NCI-H524 (cell line): ENCODE data around the gene CEP19.
"Not testable (repeated sequence)": the region's sequence is repeated elsewhere in the genome, so short reads cannot be mapped to it uniquely, and the experiment has no call there.

Experiments used
- DNase-seq, 2 experiments: peaks; one replicate each; lab custom pipeline; 2025; lab: John Stamatoyannopoulos, UW

Gene CEP19

GRCh38 chr3:196711838-196712513 is at the start of gene CEP19, which contains the start of gene PIGX:
CEP19 (minus strand) TSS chr3:196712250; CDS start chr3:196708657, 3,593 bp downstream.
PIGX (plus strand) TSS chr3:196712377.
- peak; percentile 76 to 90 for DNase-seq

GRCh38 chr3:196757876-196758739 is 46.1 kb upstream of the CEP19 start:
- no peak for DNase-seq

GRCh38 chr3:196756732-196757131 is 44.7 kb upstream of the CEP19 start:
- no peak for DNase-seq

GRCh38 chr3:196754091-196754981 is 42.3 kb upstream of the CEP19 start:
- DNase-seq = no peak

- DNase-seq = no peak
Observed at GRCh38 chr3:196753201-196753600, 41.2 kb upstream of the CEP19 start.

- no peak for DNase-seq
Observed at GRCh38 chr3:196749125-196749524, 37.1 kb upstream of the CEP19 start.

- not testable (repeated sequence) for DNase-seq
Observed at GRCh38 chr3:196743569-196743968, 31.5 kb upstream of the CEP19 start.

GRCh38 chr3:196741249-196741889 is 29.3 kb upstream of the CEP19 start:
- DNase-seq = peak in 1 of 2 experiments; percentile 22

- peak; percentile 41 to 67 for DNase-seq
Observed at GRCh38 chr3:196740481-196741248, 28.6 kb upstream of the CEP19 start.

- DNase-seq = peak; percentile 82 to 93
Observed at GRCh38 chr3:196739671-196740480, 27.8 kb upstream of the CEP19 start, which contains the start of gene PAK2. PAK2 (plus strand) TSS chr3:196739857; CDS start chr3:196782647, 42,790 bp downstream.

GRCh38 chr3:196737655-196738054 is 25.6 kb upstream of the CEP19 start:
- no peak for DNase-seq

GRCh38 chr3:196736670-196737374 is 24.8 kb upstream of the CEP19 start:
- DNase-seq = no peak

GRCh38 chr3:196735751-196736150 is 23.7 kb upstream of the CEP19 start:
- no peak for DNase-seq

GRCh38 chr3:196726788-196727675 is 15.0 kb upstream of the CEP19 start:
- DNase-seq = no peak

- no peak for DNase-seq
Observed at GRCh38 chr3:196721097-196721496, 9.0 kb upstream of the CEP19 start.

- not testable (repeated sequence) for DNase-seq
Observed at GRCh38 chr3:196717162-196717561, 5.1 kb upstream of the CEP19 start.

GRCh38 chr3:196712514-196713413 is 714 bp upstream of the CEP19 start:
- DNase-seq = peak; percentile 56 to 74
